ENCODE results near the gene DUSP8. TPM values are rescaled to one million over a fixed set of nuclear protein-coding genes. Genes with fewer than 3 reads are reported as not detected.

DUSP8 gene
- total and polyA plus RNA-seq, 2 of the 8 experiments (the other 6 are each of a cell fraction or from before 2014, with no cell fraction given), result 2.8 to 3.6 TPM

GRCh38 chr11:1557051-1557884 lies 14.8 kb downstream of the DUSP8 start:
- Histone ChIP-seq H3K27me3 (replicated peaks in 1 of 4; ENCODE audit: control insufficient read depth in 3 of 4, extremely low read depth in 1 of 4, insufficient read depth in 3 of 4, low read length in 3 of 4) (peaks cover 18 to 54% (median 46%) of the 10 kb centered on the region in 4 experiments), H3K4me2 (ENCODE audit: insufficient read depth in 1 of 2, low read depth in 2 of 2, low read length in 2 of 2) (no peak overlapping the region), H3K23me2 (ENCODE audit: low read depth, low read length) (no peaks in the 10 kb centered on the region; the same call in 1 of the 2 replicates), H4K20me1 (replicated peaks in 1 of 2; ENCODE audit: control insufficient read depth in 1 of 2, insufficient read depth in 2 of 2, low read length in 2 of 2) (peaks cover 2 to 14% of the 10 kb centered on the region in 2 experiments), H3K9ac (replicated peaks in 1 of 4; ENCODE audit: extremely low read depth in 1 of 4, low read depth in 3 of 4, low read length in 3 of 4) (no peak overlapping the region; a peak in 2 of 7 replicates), H4K8ac (ENCODE audit: extremely low read depth, insufficient read depth, low read length) (peak overlapping the region; percentile 47; the same call in 1 of the 2 replicates), H3K79me2 (ENCODE audit: control insufficient read depth in 1 of 2, insufficient read depth in 2 of 2, low read length in 2 of 2) (no peaks in the 10 kb centered on the region), H4K91ac (replicated peaks; ENCODE audit: insufficient read length, low read length) (peak overlapping the region; percentile 81), H2BK20ac (ENCODE audit: low read length) (0 out of 2 replicates have a peak overlapping the region, but pooled peaks have one; percentile 61), H2BK120ac (replicated peaks; ENCODE audit: low read depth, low read length) (no peak overlapping the region), H3K23ac (ENCODE audit: insufficient read length) (no peak overlapping the region), H3K4me3 (ENCODE audit: extremely low read depth in 1 of 4, insufficient read depth in 2 of 4, low read depth in 3 of 4, low read length in 4 of 4) (no peak overlapping the region), H2BK5ac (ENCODE audit: low read depth, low read length) (peak overlapping the region; percentile 24; the same call in 1 of the 2 replicates), H2BK12ac (ENCODE audit: low read depth, low read length) (peak overlapping the region; percentile 84; the same call in 1 of the 2 replicates), H3K79me1 (ENCODE audit: low read depth, low read length) (no peaks in the 10 kb centered on the region), H4K5ac (ENCODE audit: insufficient read length, low read depth, low read length) (no peak overlapping the region), H3K18ac (ENCODE audit: extremely low read depth, low read length) (peak overlapping the region; percentile 32; the same call in 1 of the 2 replicates), H3K14ac (ENCODE audit: insufficient read length) (no peak overlapping the region), H3K36me3 (ENCODE audit: control insufficient read depth in 2 of 4, insufficient read depth in 4 of 4, low read length in 3 of 4) (no peaks in the 10 kb centered on the region; a peak in 1 of 8 replicates), H3K9me3 (ENCODE audit: insufficient read depth in 2 of 2, low read depth in 1 of 2, low read length in 1 of 2) (no peaks in the 10 kb centered on the region), H2BK15ac (ENCODE audit: low read length) (peak overlapping the region; percentile 92), H3K4me1 (replicated peaks in 1 of 4; ENCODE audit: control insufficient read depth in 3 of 4, insufficient read depth in 4 of 4, low read length in 3 of 4) (peaks cover 8 to 47% (median 39%) of the 10 kb centered on the region in 4 experiments), H2AFZ (ENCODE audit: low read length) (no peak overlapping the region), H3K4ac (replicated peaks; ENCODE audit: insufficient read length, low read depth, low read length) (no peak overlapping the region), H2AK5ac (ENCODE audit: low read depth, low read length) (peak overlapping the region; percentile 65; the same call in 1 of the 2 replicates), H3K56ac (replicated peaks; ENCODE audit: insufficient read length, low read depth, low read length) (no peak overlapping the region), H3K27ac (ENCODE audit: low read depth, low read length) (no peak overlapping the region)
- WGBS, 2 experiments (ENCODE audit: extremely low coverage in 1 of 2, insufficient coverage in 1 of 2, insufficient read length in 1 of 2, insufficient replicate concordance in 2 of 2, low coverage in 1 of 2, low lambda C conversion rate in 2 of 2, missing lambda C conversion rate in 1 of 2), result 91% methylated on average over 19 of the region's 74 CpGs; no CpG with 5 or more reads in 1 of the 2 experiments
- DNase-seq (ENCODE audit: low read depth in 1 of 2, low spot score in 2 of 2) (no peak), FAIRE-seq (no peak)
- ChIA-PET POLR2A (ENCODE audit: partially characterized antibody) (interaction anchor here (0.9 to 7.0 kb wide), 4 partner anchors 9 to 716 kb away, joined by 3 to 60 read pairs (median 32); no protein-coding TSS in a partner anchor), CTCF (ENCODE audit: partially characterized antibody) (interaction anchor here (0.9 to 9.6 kb wide), 4 partner anchors 10 to 43 kb away, joined by 3 to 140 read pairs (median 67); partner anchors contain the start of gene DUSP8)
- TF ChIP-seq CBX8 (IDR thresholded peaks at IDR 0.05; ENCODE audit: borderline replicate concordance, low read depth, low read length) (no peak), BACH1 (IDR thresholded peaks at IDR 0.05; ENCODE audit: low read length) (no peak), EZH2 (IDR thresholded peaks at IDR 0.05; ENCODE audit: low read depth, low read length, severe bottlenecking) (peak; percentile 15), EGR1 (IDR thresholded peaks at IDR 0.05; ENCODE audit: borderline replicate concordance, low read depth, low read length) (no peak)
